Activated CD4-positive, alpha-beta memory T cell treated with anti-CD3 and anti-CD28 coated beads for 36 hours (primary cell): ENCODE measurements around the gene PSME3. TPM values are rescaled to one million over a fixed set of nuclear protein-coding genes. Genes with fewer than 3 reads are reported as not detected.
A peak's percentile ranks its signal among the peaks of the same experiment; 100 is the strongest.

ENCODE experiments used
- CTCF ChIA-PET: fragments of 350-600 bp; sonication (Branson Sonifier 250); formaldehyde crosslinking; loops from one replicate; lab custom pipeline; 2021; ENCODE audit warnings: antibody characterized with exemption, inconsistent platforms; lab: Charles Lee
- POLR2A ChIA-PET: fragments of 350-600 bp; sonication (Branson Sonifier 250); formaldehyde crosslinking; loops from one replicate; lab custom pipeline; 2021; ENCODE audit warnings: antibody characterized with exemption; lab: Charles Lee
- DNase-seq: peaks from one replicate; pipeline ENCODE4 v3.0.0-alpha.2; 2020
- H3K27ac Mint-ChIP-seq: one replicate; pipeline ENCODE4 v1.8.0; 2021; ENCODE audit warnings: mixed read lengths
- H3K27me3 Mint-ChIP-seq: one replicate; pipeline ENCODE4 v1.8.0; 2021; ENCODE audit warnings: mixed read lengths
- H3K36me3 Mint-ChIP-seq: one replicate; pipeline ENCODE4 v1.8.0; 2021; ENCODE audit warnings: mixed read lengths
- H3K4me1 Mint-ChIP-seq: one replicate; pipeline ENCODE4 v1.8.0; 2021; ENCODE audit warnings: low read depth, mixed read lengths
- H3K4me3 Mint-ChIP-seq: one replicate; pipeline ENCODE4 v1.8.0; 2021; ENCODE audit warnings: mild to moderate bottlenecking, mixed read lengths
- H3K9me3 Mint-ChIP-seq: one replicate; pipeline ENCODE4 v1.8.0; 2021; ENCODE audit warnings: mixed read lengths
- intact Hi-C: fragments of 100-400 bp; cut with micrococcal nuclease; formaldehyde crosslinking; loops from one replicate; pipeline ENCODE4 v1.15.1; 2023
- total RNA-seq, 2 experiments: library from RNA; stranded (reverse); gene quantifications; one replicate each; pipeline ENCODE4 v1.2.3, GENCODE V29; 2021

PSME3 gene, protein sequence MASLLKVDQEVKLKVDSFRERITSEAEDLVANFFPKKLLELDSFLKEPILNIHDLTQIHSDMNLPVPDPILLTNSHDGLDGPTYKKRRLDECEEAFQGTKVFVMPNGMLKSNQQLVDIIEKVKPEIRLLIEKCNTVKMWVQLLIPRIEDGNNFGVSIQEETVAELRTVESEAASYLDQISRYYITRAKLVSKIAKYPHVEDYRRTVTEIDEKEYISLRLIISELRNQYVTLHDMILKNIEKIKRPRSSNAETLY
- 100 to 1,000 TPM; 111 to 116 TPM for total RNA-seq

DNA sequence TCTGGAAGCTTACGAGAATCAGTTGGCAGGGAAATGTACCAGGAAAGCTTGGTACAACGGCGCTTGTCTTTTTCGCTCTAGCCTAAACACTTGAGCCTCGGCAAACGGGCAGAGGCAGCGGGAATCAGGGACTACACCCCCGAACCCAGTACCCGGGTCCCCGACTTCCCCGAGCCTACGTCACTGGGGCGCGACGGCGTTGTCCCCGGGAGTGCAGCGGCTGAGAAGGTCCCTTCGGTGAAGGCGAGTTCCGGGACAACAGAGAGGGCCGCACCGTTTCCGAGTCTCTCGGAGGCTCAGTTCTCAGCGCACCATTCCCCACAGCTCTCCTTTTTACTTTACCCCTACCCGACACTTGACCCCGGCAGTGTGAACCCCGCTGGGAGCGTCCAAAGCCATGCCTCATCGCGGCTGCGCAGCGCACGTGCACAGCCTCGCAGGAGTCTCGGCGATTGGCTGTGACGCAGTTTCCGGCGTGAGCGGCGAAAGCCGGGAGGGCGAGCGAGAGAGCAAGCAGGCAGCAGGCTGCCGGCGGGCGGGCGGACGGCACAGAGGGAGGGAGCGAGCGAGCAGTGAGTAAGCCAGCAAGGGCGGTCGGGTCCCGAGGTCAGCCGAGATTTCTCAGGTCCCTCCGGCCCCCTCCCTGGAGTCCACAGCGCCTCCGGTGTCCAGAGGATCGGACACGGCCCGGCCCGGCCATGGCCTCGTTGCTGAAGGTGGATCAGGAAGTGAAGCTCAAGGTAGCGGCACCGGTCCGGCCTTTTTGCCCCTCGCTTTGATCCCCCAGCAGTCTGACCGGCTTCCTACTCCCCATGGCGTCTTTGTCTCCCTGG, at the start of gene PSME3:
PSME3 (plus strand) TSS at position 464 of the 833 bp plus-strand sequence; CDS start at position 699, 235 bp downstream.
- CTCF ChIA-PET = interaction anchor here (0.8 to 4.4 kb wide), 11 partner anchors 9 to 651 kb away, joined by 3 to 47 read pairs (median 4); partner anchors contain the start of genes AOC2, BECN1, DHX8 and RETREG3
- DNase-seq = peak; percentile 93
- Mint-ChIP-seq H3K36me3 (peaks cover 16% of the 10 kb centered on the region), H3K9me3 (no peaks in the 10 kb centered on the region), H3K27ac (peak within 1 kb of the TSS; percentile 98), H3K4me1 (peaks cover 30% of the 10 kb centered on the region), H3K4me3 (peak within 1 kb of the TSS; percentile 97), H3K27me3 (no peaks in the 10 kb centered on the region)
- intact Hi-C loops = loop anchor here (1.0 to 5.0 kb wide), 3 partner anchors 9 to 338 kb away; partner anchors contain the start of genes BECN1, NBR1 and RPL27
- POLR2A ChIA-PET = interaction anchor here (0.7 to 2.2 kb wide), 7 partner anchors 9 to 255 kb away, joined by 3 to 14 read pairs (median 6); partner anchors contain the start of genes AOC2, BECN1, CNTD1 and COA3

DNA sequence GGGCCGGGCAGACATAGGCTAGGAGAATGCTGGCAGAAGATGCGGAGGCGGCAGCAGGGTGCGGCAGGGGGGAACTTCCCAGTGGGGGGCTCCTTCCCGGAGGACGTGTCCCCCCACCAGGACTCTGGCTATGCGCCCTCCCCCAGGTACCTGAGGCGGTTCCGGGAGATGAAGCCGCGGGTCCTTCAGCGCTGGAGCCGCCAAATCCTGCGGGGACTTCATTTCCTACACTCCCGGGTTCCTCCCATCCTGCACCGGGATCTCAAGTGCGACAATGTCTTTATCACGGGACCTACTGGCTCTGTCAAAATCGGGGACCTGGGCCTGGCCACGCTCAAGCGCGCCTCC, 49.4 kb upstream of the PSME3 start:
- ChIA-PET POLR2A (no interaction called here), CTCF (no interaction called here)
- H3K27ac Mint-ChIP-seq = no peak overlapping the region
- H3K27me3 Mint-ChIP-seq = peaks cover 54% of the 10 kb centered on the region
- intact Hi-C loops = no loop called here
- peaks cover 27% of the 10 kb centered on the region for H3K4me1 Mint-ChIP-seq
- no peak for DNase-seq
- no peak overlapping the region for H3K4me3 Mint-ChIP-seq
- peaks cover 11% of the 10 kb centered on the region for H3K36me3 Mint-ChIP-seq
- no peaks in the 10 kb centered on the region for H3K9me3 Mint-ChIP-seq

DNA sequence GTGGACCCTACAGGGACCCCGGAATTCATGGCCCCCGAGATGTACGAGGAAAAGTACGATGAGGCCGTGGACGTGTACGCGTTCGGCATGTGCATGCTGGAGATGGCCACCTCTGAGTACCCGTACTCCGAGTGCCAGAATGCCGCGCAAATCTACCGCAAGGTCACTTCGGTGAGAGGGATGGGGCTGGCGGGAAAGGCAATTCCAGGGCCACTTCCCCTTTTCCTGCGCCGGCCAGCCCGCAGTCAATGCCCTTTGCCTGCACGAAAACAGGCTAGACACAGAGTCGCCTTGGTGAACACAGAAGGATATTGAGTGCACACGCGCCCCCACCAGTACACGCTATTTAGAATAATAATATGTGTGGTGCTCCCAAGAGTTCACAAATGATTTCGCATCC, 48.8 kb upstream of the PSME3 start:
- H3K9me3 Mint-ChIP-seq = no peaks in the 10 kb centered on the region
- no peak for DNase-seq
- ChIA-PET CTCF (interaction anchor here (1.1 kb wide), 1 partner anchor 36 kb away, joined by 3 read pairs; no protein-coding TSS in a partner anchor), POLR2A (interaction anchor here (0.8 kb wide), 1 partner anchor 38 kb away, joined by 3 read pairs; no protein-coding TSS in a partner anchor)
- H3K27ac Mint-ChIP-seq = no peak overlapping the region
- no peak overlapping the region for H3K4me3 Mint-ChIP-seq
- peaks cover 27% of the 10 kb centered on the region for H3K4me1 Mint-ChIP-seq
- H3K27me3 Mint-ChIP-seq = peaks cover 54% of the 10 kb centered on the region
- intact Hi-C loops = no loop called here
- H3K36me3 Mint-ChIP-seq = peaks cover 5% of the 10 kb centered on the region

DNA sequence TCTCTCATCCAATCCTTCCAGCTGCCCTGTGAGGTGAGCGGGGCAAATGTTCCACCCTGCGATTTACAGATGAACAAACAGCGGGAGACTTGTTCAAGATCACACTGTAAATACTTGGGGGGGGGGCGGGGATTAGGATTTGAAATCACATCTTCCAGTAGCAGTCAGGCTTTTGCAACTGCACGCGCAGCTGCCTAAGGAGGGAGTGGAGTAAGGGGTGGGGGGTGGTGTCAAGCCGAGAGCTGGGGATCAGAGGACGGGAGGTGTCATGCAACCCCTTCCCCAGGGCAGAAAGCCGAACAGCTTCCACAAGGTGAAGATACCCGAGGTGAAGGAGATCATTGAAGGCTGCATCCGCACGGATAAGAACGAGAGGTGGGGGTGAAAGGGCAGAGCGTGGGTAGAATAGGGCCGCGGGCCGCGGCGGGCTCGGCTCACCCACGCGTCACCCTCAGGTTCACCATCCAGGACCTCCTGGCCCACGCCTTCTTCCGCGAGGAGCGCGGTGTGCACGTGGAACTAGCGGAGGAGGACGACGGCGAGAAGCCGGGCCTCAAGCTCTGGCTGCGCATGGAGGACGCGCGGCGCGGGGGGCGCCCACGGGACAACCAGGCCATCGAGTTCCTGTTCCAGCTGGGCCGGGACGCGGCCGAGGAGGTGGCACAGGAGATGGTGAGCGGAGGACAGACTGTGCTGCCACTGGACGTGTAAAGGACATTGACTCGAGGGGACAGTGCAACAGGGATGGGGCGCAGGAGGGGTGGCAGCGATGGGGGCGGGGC, 48.2 kb upstream of the PSME3 start:
- H3K27me3 Mint-ChIP-seq = peaks cover 51% of the 10 kb centered on the region
- ChIA-PET CTCF (interaction anchor here (0.6 to 1.1 kb wide), 2 partner anchors 35 to 255 kb away, joined by 3 read pairs; no protein-coding TSS in a partner anchor), POLR2A (interaction anchor here (0.8 kb wide), 1 partner anchor 38 kb away, joined by 3 read pairs; no protein-coding TSS in a partner anchor)
- peaks cover 27% of the 10 kb centered on the region for H3K4me1 Mint-ChIP-seq
- intact Hi-C loops = no loop called here
- H3K4me3 Mint-ChIP-seq = no peak overlapping the region
- no peaks in the 10 kb centered on the region for H3K9me3 Mint-ChIP-seq
- DNase-seq = no peak
- H3K36me3 Mint-ChIP-seq = no peaks in the 10 kb centered on the region
- no peak overlapping the region for H3K27ac Mint-ChIP-seq

DNA sequence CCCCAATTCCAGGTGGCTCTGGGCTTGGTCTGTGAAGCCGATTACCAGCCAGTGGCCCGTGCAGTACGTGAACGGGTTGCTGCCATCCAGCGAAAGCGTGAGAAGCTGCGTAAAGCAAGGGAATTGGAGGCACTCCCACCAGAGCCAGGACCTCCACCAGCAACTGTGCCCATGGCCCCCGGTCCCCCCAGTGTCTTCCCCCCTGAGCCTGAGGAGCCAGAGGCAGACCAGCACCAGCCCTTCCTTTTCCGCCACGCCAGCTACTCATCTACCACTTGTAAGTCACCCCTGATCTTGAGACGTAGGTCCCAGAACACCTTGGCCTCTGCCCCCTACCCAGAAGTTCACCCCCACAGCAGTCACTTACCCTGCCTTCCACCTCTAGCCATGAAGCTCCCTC, 45.9 kb upstream of the PSME3 start:
- H3K4me1 Mint-ChIP-seq = peaks cover 26% of the 10 kb centered on the region

DNA sequence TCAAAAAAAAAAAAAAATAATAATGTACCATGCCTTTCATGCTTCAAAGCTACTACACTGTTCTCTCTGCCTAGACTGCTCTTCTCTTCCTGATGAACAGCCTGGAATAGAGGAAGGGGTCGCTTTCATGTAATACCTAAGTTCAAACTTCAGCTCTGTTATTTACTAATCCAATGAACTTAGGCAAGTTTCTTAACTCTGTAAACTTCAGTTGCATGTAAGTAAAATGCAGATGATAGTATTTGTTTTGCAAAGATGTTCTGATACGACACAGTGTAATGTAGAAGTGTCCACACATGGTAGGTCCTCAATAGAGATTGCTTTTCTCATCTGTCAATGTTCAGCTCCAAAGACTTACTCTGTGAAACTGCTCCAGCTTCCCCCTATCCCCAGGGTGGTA, 41.2 kb upstream of the PSME3 start:
- intact Hi-C loops = no loop called here
- H3K4me3 Mint-ChIP-seq = no peak overlapping the region
- no peak for DNase-seq
- ChIA-PET CTCF (interaction anchor here (0.6 kb wide), 1 partner anchor 543 kb away, joined by 3 read pairs; no protein-coding TSS in a partner anchor), POLR2A (no interaction called here)
- peaks cover 2% of the 10 kb centered on the region for H3K4me1 Mint-ChIP-seq
- H3K9me3 Mint-ChIP-seq = no peaks in the 10 kb centered on the region
- H3K27ac Mint-ChIP-seq = no peak overlapping the region
- peaks cover 4% of the 10 kb centered on the region for H3K27me3 Mint-ChIP-seq
- H3K36me3 Mint-ChIP-seq = peaks cover 4% of the 10 kb centered on the region

More for the DNA sequence above, 45.9 kb upstream of the PSME3 start:
- Mint-ChIP-seq H3K4me3 (no peak overlapping the region), H3K27ac (no peak overlapping the region), H3K36me3 (no peaks in the 10 kb centered on the region), H3K9me3 (no peaks in the 10 kb centered on the region), H3K27me3 (peaks cover 40% of the 10 kb centered on the region)
- CTCF ChIA-PET = interaction anchor here (0.9 kb wide), 1 partner anchor 22 kb away, joined by 3 read pairs; no protein-coding TSS in a partner anchor
- POLR2A ChIA-PET = interaction anchor here (0.6 kb wide), 1 partner anchor 302 kb away, joined by 6 read pairs; no protein-coding TSS in a partner anchor
- DNase-seq = no peak
- intact Hi-C loops = no loop called here

DNA sequence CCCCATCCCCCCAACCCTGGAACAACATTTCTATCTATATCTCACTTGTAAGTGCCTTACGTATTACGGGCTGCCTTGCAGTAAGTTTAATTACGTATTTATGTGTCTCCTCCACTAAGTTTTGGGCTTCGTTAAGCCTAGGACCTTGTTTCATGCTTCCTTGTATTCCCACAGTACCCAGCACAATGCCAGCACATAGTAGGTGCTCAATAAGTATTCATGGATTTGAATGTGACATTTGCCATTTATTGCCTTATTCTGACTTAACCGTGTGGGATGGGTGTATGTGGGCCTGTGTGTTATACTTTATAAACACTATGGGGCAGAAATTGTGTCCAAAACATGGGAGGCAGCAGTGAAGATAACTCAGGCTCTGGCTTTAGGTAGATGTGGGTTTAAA, 40.7 kb upstream of the PSME3 start:
- ChIA-PET POLR2A (no interaction called here), CTCF (no interaction called here)
- Mint-ChIP-seq H3K27ac (no peak overlapping the region), H3K9me3 (no peaks in the 10 kb centered on the region), H3K4me1 (peaks cover 6% of the 10 kb centered on the region), H3K4me3 (no peak overlapping the region), H3K27me3 (peaks cover 3% of the 10 kb centered on the region), H3K36me3 (peaks cover 4% of the 10 kb centered on the region)
- intact Hi-C loops = no loop called here
- DNase-seq = no peak

DNA sequence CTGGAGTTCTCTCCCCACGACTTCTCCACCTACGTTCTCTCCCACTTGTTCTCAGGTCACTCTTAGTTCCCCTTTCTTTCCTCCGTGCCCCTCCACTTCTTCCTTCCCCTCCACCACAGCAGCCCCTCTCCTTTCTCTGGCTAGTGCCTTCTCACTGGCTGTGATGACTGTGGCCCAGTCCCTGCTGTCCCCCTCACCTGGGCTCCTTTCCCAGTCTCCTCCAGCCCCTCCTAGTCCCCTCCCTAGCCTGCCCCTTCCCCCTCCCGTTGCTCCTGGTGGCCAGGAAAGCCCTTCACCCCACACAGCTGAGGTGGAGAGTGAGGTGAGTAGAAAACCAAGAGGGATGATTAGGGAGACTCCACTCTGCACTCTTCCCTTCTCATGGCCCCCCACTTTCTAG, 38.1 kb upstream of the PSME3 start:
- Mint-ChIP-seq H3K9me3 (no peaks in the 10 kb centered on the region), H3K4me3 (no peak overlapping the region), H3K36me3 (peaks cover 4% of the 10 kb centered on the region), H3K27ac (no peak overlapping the region), H3K27me3 (no peaks in the 10 kb centered on the region), H3K4me1 (peaks cover 18% of the 10 kb centered on the region)
- CTCF ChIA-PET = no interaction called here
- DNase-seq = no peak
- POLR2A ChIA-PET = no interaction called here
- intact Hi-C loops = no loop called here

DNA sequence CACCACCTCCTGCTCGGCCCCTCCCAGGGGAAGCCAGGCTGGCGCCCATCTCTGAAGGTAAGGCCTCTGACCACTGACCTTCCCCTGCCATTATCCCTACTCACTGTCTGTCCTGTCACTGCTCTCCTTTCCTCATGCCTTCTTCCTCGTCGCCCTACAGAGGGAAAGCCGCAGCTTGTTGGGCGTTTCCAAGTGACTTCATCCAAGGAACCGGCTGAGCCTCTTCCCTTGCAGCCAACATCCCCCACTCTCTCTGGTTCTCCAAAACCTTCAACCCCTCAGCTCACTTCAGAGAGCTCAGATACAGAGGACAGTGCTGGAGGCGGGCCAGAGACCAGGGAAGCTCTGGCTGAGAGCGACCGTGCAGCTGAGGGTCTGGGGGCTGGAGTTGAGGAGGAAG, 37.7 kb upstream of the PSME3 start:
- H3K36me3 Mint-ChIP-seq = peaks cover 4% of the 10 kb centered on the region
- H3K4me3 Mint-ChIP-seq = no peak overlapping the region
- CTCF ChIA-PET = interaction anchor here (1.2 kb wide), 1 partner anchor 28 kb away, joined by 3 read pairs; the partner anchor contains the start of gene BECN1
- POLR2A ChIA-PET = no interaction called here
- H3K9me3 Mint-ChIP-seq = no peaks in the 10 kb centered on the region
- intact Hi-C loops = no loop called here
- H3K4me1 Mint-ChIP-seq = peaks cover 18% of the 10 kb centered on the region
- H3K27me3 Mint-ChIP-seq = no peaks in the 10 kb centered on the region
- no peak for DNase-seq
- no peak overlapping the region for H3K27ac Mint-ChIP-seq

DNA sequence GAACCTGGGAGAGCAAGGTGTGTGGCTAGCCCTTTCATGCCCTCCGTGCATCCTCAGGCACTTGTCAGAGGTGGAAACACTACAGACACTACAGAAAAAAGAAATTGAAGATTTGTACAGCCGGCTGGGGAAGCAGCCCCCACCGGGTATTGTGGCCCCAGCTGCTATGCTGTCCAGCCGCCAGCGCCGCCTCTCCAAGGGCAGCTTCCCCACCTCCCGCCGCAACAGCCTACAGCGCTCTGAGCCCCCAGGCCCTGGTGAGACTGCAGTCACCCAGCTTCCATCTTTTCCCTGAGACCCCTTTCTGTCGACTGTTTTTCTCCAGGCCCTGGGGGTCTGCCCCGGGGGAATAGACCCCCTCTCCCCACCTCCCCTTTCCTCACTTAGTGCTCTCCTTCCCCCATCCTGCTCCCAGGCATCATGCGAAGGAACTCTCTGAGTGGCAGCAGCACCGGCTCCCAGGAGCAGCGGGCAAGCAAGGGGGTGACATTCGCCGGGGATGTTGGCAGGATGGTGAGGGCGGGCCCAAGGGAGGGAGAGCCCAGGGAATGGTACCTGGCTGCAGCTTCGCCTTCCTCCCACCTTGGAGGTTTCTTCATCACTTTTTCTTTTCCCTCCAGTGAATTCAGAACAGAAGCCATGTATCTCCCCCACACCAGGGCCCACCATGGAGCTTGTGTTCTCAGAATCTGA, 37.0 kb upstream of the PSME3 start:
- peaks cover 4% of the 10 kb centered on the region for H3K36me3 Mint-ChIP-seq
- H3K4me1 Mint-ChIP-seq = peaks cover 18% of the 10 kb centered on the region
- CTCF ChIA-PET = interaction anchor here (1.2 kb wide), 1 partner anchor 28 kb away, joined by 3 read pairs; the partner anchor contains the start of gene BECN1
- POLR2A ChIA-PET = no interaction called here
- no peak for DNase-seq
- H3K9me3 Mint-ChIP-seq = no peaks in the 10 kb centered on the region
- intact Hi-C loops = no loop called here
- H3K4me3 Mint-ChIP-seq = no peak overlapping the region
- no peaks in the 10 kb centered on the region for H3K27me3 Mint-ChIP-seq
- H3K27ac Mint-ChIP-seq = no peak overlapping the region
